Measurements from ENCODE around the gene VGLL2. TPM values are rescaled to one million over a fixed set of nuclear protein-coding genes. Genes with fewer than 3 reads are reported as not detected.
A peak's percentile ranks its signal among the peaks of the same experiment; 100 is the strongest.
"Not testable (repeated sequence)": the region's sequence is repeated elsewhere in the genome, so short reads cannot be mapped to it uniquely, and the experiment has no call there.

Gene VGLL2
- total RNA-seq = not detected

GRCh38 chr6:117265410-117266256 is at the start of gene VGLL2:
TSS of gene VGLL2 (plus strand) at chr6:117265558. CDS start at chr6:117265764, 206 bp downstream.
- DNase-seq = no peak
- H3K36me3 Mint-ChIP-seq (ENCODE audit: low read depth) = no peaks in the 10 kb centered on the region
- CTCF ChIA-PET = no interaction called here
- peak within 1 kb of the TSS; percentile 34 for H3K4me3 Mint-ChIP-seq
- peaks cover 86% of the 10 kb centered on the region for H3K27me3 Mint-ChIP-seq
- peaks cover 3% of the 10 kb centered on the region for H3K9me3 Mint-ChIP-seq
- POLR2A ChIA-PET = no interaction called here
- H3K4me1 Mint-ChIP-seq = peaks cover 15% of the 10 kb centered on the region
- H3K27ac Mint-ChIP-seq = no peak within 1 kb of the TSS

GRCh38 chr6:117222861-117223260 is 42.5 kb upstream of the VGLL2 start:
- Mint-ChIP-seq H3K4me1 (no peaks in the 10 kb centered on the region), H3K27ac (no peak overlapping the region), H3K9me3 (no peaks in the 10 kb centered on the region), H3K4me3 (no peak overlapping the region), H3K27me3 (no peaks in the 10 kb centered on the region), H3K36me3 (ENCODE audit: low read depth) (no peaks in the 10 kb centered on the region)
- ChIA-PET CTCF (no interaction called here), POLR2A (no interaction called here)
- no peak for DNase-seq

GRCh38 chr6:117226778-117227177 is 38.6 kb upstream of the VGLL2 start:
- Mint-ChIP-seq H3K4me3 (no peak overlapping the region), H3K36me3 (ENCODE audit: low read depth) (no peaks in the 10 kb centered on the region), H3K27me3 (no peaks in the 10 kb centered on the region), H3K4me1 (no peaks in the 10 kb centered on the region), H3K27ac (no peak overlapping the region), H3K9me3 (peaks cover 5% of the 10 kb centered on the region)
- DNase-seq = no peak
- CTCF ChIA-PET = no interaction called here
- POLR2A ChIA-PET = no interaction called here

- DNase-seq = no peak
- Mint-ChIP-seq H3K27me3 (no peaks in the 10 kb centered on the region), H3K9me3 (peaks cover 5% of the 10 kb centered on the region), H3K4me3 (no peak overlapping the region), H3K27ac (no peak overlapping the region), H3K36me3 (ENCODE audit: low read depth) (no peaks in the 10 kb centered on the region), H3K4me1 (no peaks in the 10 kb centered on the region)
- ChIA-PET POLR2A (no interaction called here), CTCF (no interaction called here)
Measured at GRCh38 chr6:117227245-117227962, 38.0 kb upstream of the VGLL2 start.

GRCh38 chr6:117228202-117228601 is 37.2 kb upstream of the VGLL2 start:
- Mint-ChIP-seq H3K9me3 (peaks cover 5% of the 10 kb centered on the region), H3K27me3 (no peaks in the 10 kb centered on the region), H3K4me3 (no peak overlapping the region), H3K36me3 (ENCODE audit: low read depth) (no peaks in the 10 kb centered on the region), H3K4me1 (no peaks in the 10 kb centered on the region), H3K27ac (no peak overlapping the region)
- ChIA-PET CTCF (no interaction called here), POLR2A (no interaction called here)
- DNase-seq = no peak

GRCh38 chr6:117229870-117230269 is 35.5 kb upstream of the VGLL2 start:
- H3K27me3 Mint-ChIP-seq = no peaks in the 10 kb centered on the region
- H3K4me3 Mint-ChIP-seq = no peak overlapping the region
- H3K27ac Mint-ChIP-seq = no peak overlapping the region
- no peaks in the 10 kb centered on the region for H3K36me3 Mint-ChIP-seq (ENCODE audit: low read depth)
- CTCF ChIA-PET = no interaction called here
- peaks cover 5% of the 10 kb centered on the region for H3K9me3 Mint-ChIP-seq
- POLR2A ChIA-PET = no interaction called here
- no peak for DNase-seq
- no peaks in the 10 kb centered on the region for H3K4me1 Mint-ChIP-seq

GRCh38 chr6:117231466-117231865 is 33.9 kb upstream of the VGLL2 start:
- Mint-ChIP-seq H3K9me3 (peaks cover 5% of the 10 kb centered on the region), H3K36me3 (ENCODE audit: low read depth) (no peaks in the 10 kb centered on the region), H3K27ac (no peak overlapping the region), H3K4me3 (no peak overlapping the region), H3K27me3 (no peaks in the 10 kb centered on the region), H3K4me1 (no peaks in the 10 kb centered on the region)
- POLR2A ChIA-PET = no interaction called here
- CTCF ChIA-PET = no interaction called here
- DNase-seq = no peak

- H3K27me3 Mint-ChIP-seq = no peaks in the 10 kb centered on the region
- ChIA-PET POLR2A (no interaction called here), CTCF (no interaction called here)
- no peak for DNase-seq
- no peak overlapping the region for H3K27ac Mint-ChIP-seq
- H3K4me3 Mint-ChIP-seq = no peak overlapping the region
- H3K36me3 Mint-ChIP-seq (ENCODE audit: low read depth) = no peaks in the 10 kb centered on the region
- H3K9me3 Mint-ChIP-seq = peaks cover 5% of the 10 kb centered on the region
- H3K4me1 Mint-ChIP-seq = no peaks in the 10 kb centered on the region
Measured at GRCh38 chr6:117232196-117232595, 33.2 kb upstream of the VGLL2 start.

GRCh38 chr6:117233145-117233544 is 32.2 kb upstream of the VGLL2 start:
- no peak for DNase-seq
- Mint-ChIP-seq H3K27me3 (no peaks in the 10 kb centered on the region), H3K9me3 (peaks cover 5% of the 10 kb centered on the region), H3K4me1 (no peaks in the 10 kb centered on the region), H3K27ac (no peak overlapping the region), H3K4me3 (no peak overlapping the region), H3K36me3 (ENCODE audit: low read depth) (no peaks in the 10 kb centered on the region)
- ChIA-PET POLR2A (no interaction called here), CTCF (no interaction called here)

GRCh38 chr6:117237561-117237960 is 27.8 kb upstream of the VGLL2 start:
- Mint-ChIP-seq H3K27ac (no peak overlapping the region), H3K27me3 (no peaks in the 10 kb centered on the region), H3K9me3 (no peaks in the 10 kb centered on the region), H3K4me3 (no peak overlapping the region), H3K4me1 (no peaks in the 10 kb centered on the region), H3K36me3 (ENCODE audit: low read depth) (no peaks in the 10 kb centered on the region)
- ChIA-PET POLR2A (no interaction called here), CTCF (no interaction called here)
- no peak for DNase-seq

- DNase-seq; H3K27me3 Mint-ChIP-seq; H3K4me3 Mint-ChIP-seq; H3K9me3 Mint-ChIP-seq; POLR2A ChIA-PET; H3K27ac Mint-ChIP-seq; H3K4me1 Mint-ChIP-seq; CTCF ChIA-PET; H3K36me3 Mint-ChIP-seq (ENCODE audit: low read depth): not testable (repeated sequence)
Measured at GRCh38 chr6:117244571-117244970, 20.8 kb upstream of the VGLL2 start.

- CTCF ChIA-PET; H3K36me3 Mint-ChIP-seq (ENCODE audit: low read depth); H3K27ac Mint-ChIP-seq; H3K27me3 Mint-ChIP-seq; H3K9me3 Mint-ChIP-seq; H3K4me3 Mint-ChIP-seq; POLR2A ChIA-PET; DNase-seq; H3K4me1 Mint-ChIP-seq: not testable (repeated sequence)
Measured at GRCh38 chr6:117244979-117245378, 20.4 kb upstream of the VGLL2 start.

- DNase-seq = no peak
- CTCF ChIA-PET = no interaction called here
- no peaks in the 10 kb centered on the region for H3K27me3 Mint-ChIP-seq
- POLR2A ChIA-PET = no interaction called here
- no peak overlapping the region for H3K27ac Mint-ChIP-seq
- H3K4me3 Mint-ChIP-seq = no peak overlapping the region
- no peaks in the 10 kb centered on the region for H3K36me3 Mint-ChIP-seq (ENCODE audit: low read depth)
- H3K4me1 Mint-ChIP-seq = no peaks in the 10 kb centered on the region
- H3K9me3 Mint-ChIP-seq = no peaks in the 10 kb centered on the region
Measured at GRCh38 chr6:117253785-117254184, 11.6 kb upstream of the VGLL2 start.

- Mint-ChIP-seq H3K27me3 (peaks cover 63% of the 10 kb centered on the region), H3K36me3 (ENCODE audit: low read depth) (no peaks in the 10 kb centered on the region), H3K9me3 (no peaks in the 10 kb centered on the region), H3K4me1 (peaks cover 12% of the 10 kb centered on the region), H3K27ac (no peak overlapping the region), H3K4me3 (no peak overlapping the region)
- POLR2A ChIA-PET = no interaction called here
- DNase-seq = no peak
- CTCF ChIA-PET = no interaction called here
Measured at GRCh38 chr6:117262799-117263198, 2.6 kb upstream of the VGLL2 start.
